IMR-90 (cell line): ENCODE data around the gene CACUL1. TPM values are rescaled to one million over a fixed set of nuclear protein-coding genes. Genes with fewer than 3 reads are reported as not detected.
A peak's percentile ranks its signal among the peaks of the same experiment; 100 is the strongest.

ENCODE experiments used
- ATAC-seq: fragments of 200-7000 bp; cut with Tn5 transposase; 2 replicates; pipeline ENCODE4 v1.9.1; 2020; ENCODE audit warnings: low read depth, mild to moderate bottlenecking, moderate library complexity
- BruUV-seq: library from RNA; stranded (reverse); fragments of 400-500 nt; replicated peaks from 2 replicates; lab custom pipeline; 2021; lab: Mats Ljungman, UMichigan
- CTCF ChIA-PET: fragments of 300-600 bp; formaldehyde crosslinking; extraction: SDS; loops from one replicate; lab custom pipeline; 2021; ENCODE audit warnings: antibody characterized with exemption; lab: Yijun Ruan, JAX
- POLR2A ChIA-PET: fragments of 300-600 bp; sonication (Branson Sonifier 250); formaldehyde crosslinking; loops from one replicate; lab custom pipeline; 2022; ENCODE audit warnings: antibody characterized with exemption; ENCODE audit not compliant: unreplicated experiment; lab: Charles Lee
- DNase-seq: peaks from one replicate; pipeline ENCODE4 v3.0.0; 2013
- H2AFZ ChIP-seq: replicated peaks from 2 replicates; pipeline ENCODE3; 2013; ENCODE audit warnings: low read length, mild to moderate bottlenecking; ENCODE audit not compliant: poor library complexity
- H2AK5ac ChIP-seq: 2 replicates; pipeline ENCODE4 v1.6.1; 2013; ENCODE audit warnings: low read depth, low read length, inconsistent platforms
- H2AK9ac ChIP-seq: replicated peaks from 2 replicates; pipeline ENCODE3; 2013; ENCODE audit warnings: mild to moderate bottlenecking, low read depth, low read length, moderate library complexity; ENCODE audit not compliant: poor library complexity
- H2BK120ac ChIP-seq: 2 replicates; pipeline ENCODE4 v1.6.1; 2013; ENCODE audit warnings: low read depth, low read length, inconsistent platforms
- H2BK15ac ChIP-seq: 3 replicates; pipeline ENCODE4 v1.6.1; 2013; ENCODE audit warnings: low read depth, low read length, inconsistent platforms
- H2BK20ac ChIP-seq: 2 replicates; pipeline ENCODE4 v1.6.1; 2013; ENCODE audit warnings: low read depth, mild to moderate bottlenecking, inconsistent platforms, low read length, moderate library complexity
- H2BK5ac ChIP-seq: 2 replicates; pipeline ENCODE4 v1.6.1; 2013; ENCODE audit warnings: mild to moderate bottlenecking, low read depth, low read length, inconsistent platforms; ENCODE audit not compliant: poor library complexity, severe bottlenecking
- H3K14ac ChIP-seq: replicated peaks from 2 replicates; pipeline ENCODE4 v1.6.1; 2013; ENCODE audit warnings: low read depth, low read length, inconsistent platforms
- H3K18ac ChIP-seq: 2 replicates; pipeline ENCODE4 v1.6.1; 2013; ENCODE audit warnings: low read depth, low read length, control low read depth
- H3K23ac ChIP-seq: 2 replicates; pipeline ENCODE4 v1.6.1; 2013; ENCODE audit warnings: low read depth, low read length, inconsistent platforms
- H3K27ac ChIP-seq: 2 replicates; pipeline ENCODE4 v1.5.1; 2013; ENCODE audit warnings: mild to moderate bottlenecking, control low read depth, low read length; ENCODE audit not compliant: insufficient read depth
- H3K27me3 ChIP-seq: 2 replicates; pipeline ENCODE4 v1.6.1; 2013; ENCODE audit warnings: low read length; ENCODE audit not compliant: control insufficient read depth, insufficient read depth
- H3K36me3 ChIP-seq: 2 replicates; pipeline ENCODE4 v1.6.1; 2013; ENCODE audit warnings: low read length, mixed read lengths; ENCODE audit not compliant: control insufficient read depth, insufficient read depth
- H3K4ac ChIP-seq: 2 replicates; pipeline ENCODE4 v1.6.1; 2013; ENCODE audit warnings: low read depth, low read length, inconsistent platforms
- H3K4me1 ChIP-seq: 2 replicates; pipeline ENCODE4 v1.6.1; 2013; ENCODE audit warnings: low read length, mixed read lengths; ENCODE audit not compliant: control insufficient read depth, insufficient read depth
- H3K4me2 ChIP-seq: 2 replicates; pipeline ENCODE4 v1.6.1; 2013; ENCODE audit warnings: low read depth, mild to moderate bottlenecking, control low read depth, low read length, moderate library complexity
- H3K4me3 ChIP-seq: 2 replicates; pipeline ENCODE4 v1.5.1; 2013; ENCODE audit warnings: low read depth, mild to moderate bottlenecking, control low read depth, low read length, moderate library complexity; ENCODE audit not compliant: insufficient read depth
- H3K56ac ChIP-seq: 2 replicates; pipeline ENCODE4 v1.6.1; 2013; ENCODE audit warnings: low read length, inconsistent platforms; ENCODE audit not compliant: insufficient read depth; ENCODE audit errors: extremely low read depth
- H3K79me1 ChIP-seq, 2 experiments: 2 replicates each; pipeline ENCODE4 v1.6.1; 2013; ENCODE audit warnings: low read length in 2 of 2, inconsistent platforms in 1 of 2, low read depth in 1 of 2
- H3K9ac ChIP-seq: 2 replicates; pipeline ENCODE4 v1.6.1; 2013; ENCODE audit warnings: low read depth, low read length, control low read depth
- H3K9me1 ChIP-seq: 2 replicates; pipeline ENCODE4 v1.6.1; 2013; ENCODE audit warnings: low read length, inconsistent platforms; ENCODE audit not compliant: insufficient read depth
- H3K9me3 ChIP-seq: 2 replicates; pipeline ENCODE4 v1.6.1; 2013; ENCODE audit warnings: low read length; ENCODE audit not compliant: control insufficient read depth, insufficient read depth
- H4K20me1 ChIP-seq: 2 replicates; pipeline ENCODE4 v1.6.1; 2013; ENCODE audit warnings: low read length, inconsistent platforms; ENCODE audit not compliant: insufficient read depth
- H4K5ac ChIP-seq: 2 replicates; pipeline ENCODE4 v1.6.1; 2013; ENCODE audit warnings: mild to moderate bottlenecking, low read depth, low read length, control low read depth
- H4K8ac ChIP-seq, 2 experiments: 2 replicates each; pipeline ENCODE4 v1.6.1; 2013; ENCODE audit warnings: low read depth in 2 of 2, low read length in 2 of 2, control low read depth in 1 of 2, inconsistent platforms in 1 of 2
- H4K91ac ChIP-seq: 2 replicates; pipeline ENCODE4 v1.6.1; 2013; ENCODE audit warnings: low read depth, low read length, inconsistent platforms; ENCODE audit not compliant: insufficient read depth
- CEBPB ChIP-seq: IDR thresholded peaks from 2 replicates; pipeline ENCODE4 v1.6.1; 2012; ENCODE audit warnings: low read depth, low read length, improper control_type of control experiment
- CHD1 ChIP-seq: IDR thresholded peaks from 2 replicates; pipeline ENCODE4 v1.6.1; 2012; ENCODE audit warnings: low read depth, low read length, improper control_type of control experiment
- ELK1 ChIP-seq: fragments of 150-350 bp; IDR thresholded peaks from 2 replicates; pipeline ENCODE4 v1.6.1; 2016; ENCODE audit warnings: low read depth, mild to moderate bottlenecking, low read length, moderate library complexity, borderline replicate concordance
- FOS ChIP-seq: fragments of 150-350 bp; IDR thresholded peaks from 2 replicates; pipeline ENCODE4 v1.6.1; 2016; ENCODE audit warnings: low read depth, low read length
- MAFK ChIP-seq: IDR thresholded peaks from 2 replicates; pipeline ENCODE4 v1.6.1; 2012; ENCODE audit warnings: low read depth, low read length, improper control_type of control experiment
- MAZ ChIP-seq: IDR thresholded peaks from 2 replicates; pipeline ENCODE4 v1.6.1; 2012; ENCODE audit warnings: low read depth, mild to moderate bottlenecking, low read length, improper control_type of control experiment, moderate library complexity, borderline replicate concordance
- MXI1 ChIP-seq: IDR thresholded peaks from 2 replicates; pipeline ENCODE4 v1.6.1; 2012; ENCODE audit warnings: low read depth, mild to moderate bottlenecking, low read length, moderate library complexity, borderline replicate concordance
- NFE2L2 ChIP-seq: fragments of 150-350 bp; IDR thresholded peaks from 2 replicates; pipeline ENCODE4 v1.6.1; 2016; ENCODE audit warnings: low read depth, mild to moderate bottlenecking, low read length
- POLR2A ChIP-seq: IDR thresholded peaks from 2 replicates; pipeline ENCODE4 v1.6.1; 2012; ENCODE audit warnings: mild to moderate bottlenecking, low read depth, low read length
- RAD21 ChIP-seq: IDR thresholded peaks from 2 replicates; pipeline ENCODE4 v1.6.1; 2012; ENCODE audit warnings: low read length, improper control_type of control experiment
- RCOR1 ChIP-seq: IDR thresholded peaks from 2 replicates; pipeline ENCODE4 v1.6.1; 2012; ENCODE audit warnings: mild to moderate bottlenecking, low read length, improper control_type of control experiment; ENCODE audit not compliant: insufficient replicate concordance
- RFX5 ChIP-seq: IDR thresholded peaks from 2 replicates; pipeline ENCODE4 v1.8.0; 2012; ENCODE audit warnings: low read depth, mild to moderate bottlenecking, low read length, moderate library complexity
- SMC3 ChIP-seq: fragments of 150-350 bp; IDR thresholded peaks from 2 replicates; pipeline ENCODE4 v1.6.1; 2016; ENCODE audit warnings: low read depth, mild to moderate bottlenecking, antibody characterized with exemption, low read length, moderate library complexity
- WGBS, 2 experiments: methylation state at CpG; one replicate each; pipeline versions ENCODE4 v1.1.5 to v1.1.7; 2013; ENCODE audit warnings: missing lambda C conversion rate in 2 of 2; ENCODE audit not compliant: insufficient read length in 1 of 2; ENCODE audit errors: extremely low coverage in 2 of 2; 5-methylcytosine and 5-hydroxymethylcytosine counted together
- dilution Hi-C: fragments of 300-500 bp; cut with HindIII; formaldehyde crosslinking; loops from one replicate; pipeline ENCODE4 v1.14.3; 2018; ENCODE audit warnings: low sequenced_read_pairs; ENCODE audit not compliant: unreplicated experiment
- in situ Hi-C: fragments of 300-500 bp; cut with MboI; formaldehyde crosslinking; loops from 3 replicates; pipeline ENCODE4 v1.14.3; 2019; ENCODE audit warnings: low sequenced_read_pairs, inconsistent platforms, mixed read lengths
- intact Hi-C: fragments of 100-400 bp; cut with micrococcal nuclease; formaldehyde crosslinking; loops from 2 replicates; pipeline ENCODE4 v1.10.0; 2022
- polyA plus RNA-seq, 3 experiments: library from polyadenylated mRNA; depleted of rRNA; stranded (reverse); fragments of >200 nt; gene quantifications; 2 replicates each; pipeline ENCODE4 v1.2.3, GENCODE V29; 2012; ENCODE audit warnings: low replicate concordance in 1 of 3
- total RNA-seq: library from RNA; depleted of rRNA; stranded (reverse); fragments of >200 nt; gene quantifications from 2 replicates; pipeline ENCODE4 v1.2.3, GENCODE V29; 2012
- TF ChIP-seq, protein P1 (sequence below): conservative IDR thresholded peaks from 2 replicates; pipeline ENCODE4 v1.5.1; 2012; ENCODE audit warnings: mild to moderate bottlenecking, low read depth, low read length, improper control_type of control experiment
- TF ChIP-seq, protein P2 (sequence below): fragments of 150-350 bp; IDR thresholded peaks from 2 replicates; pipeline ENCODE4 v1.6.1; 2017; ENCODE audit warnings: mild to moderate bottlenecking, antibody characterized with exemption, low read length, low read depth

The CACUL1 gene
- total and polyA plus RNA-seq, 2 of the 4 experiments (the other 2 are of a cell fraction), result 5.3 to 23.5 TPM

DNA sequence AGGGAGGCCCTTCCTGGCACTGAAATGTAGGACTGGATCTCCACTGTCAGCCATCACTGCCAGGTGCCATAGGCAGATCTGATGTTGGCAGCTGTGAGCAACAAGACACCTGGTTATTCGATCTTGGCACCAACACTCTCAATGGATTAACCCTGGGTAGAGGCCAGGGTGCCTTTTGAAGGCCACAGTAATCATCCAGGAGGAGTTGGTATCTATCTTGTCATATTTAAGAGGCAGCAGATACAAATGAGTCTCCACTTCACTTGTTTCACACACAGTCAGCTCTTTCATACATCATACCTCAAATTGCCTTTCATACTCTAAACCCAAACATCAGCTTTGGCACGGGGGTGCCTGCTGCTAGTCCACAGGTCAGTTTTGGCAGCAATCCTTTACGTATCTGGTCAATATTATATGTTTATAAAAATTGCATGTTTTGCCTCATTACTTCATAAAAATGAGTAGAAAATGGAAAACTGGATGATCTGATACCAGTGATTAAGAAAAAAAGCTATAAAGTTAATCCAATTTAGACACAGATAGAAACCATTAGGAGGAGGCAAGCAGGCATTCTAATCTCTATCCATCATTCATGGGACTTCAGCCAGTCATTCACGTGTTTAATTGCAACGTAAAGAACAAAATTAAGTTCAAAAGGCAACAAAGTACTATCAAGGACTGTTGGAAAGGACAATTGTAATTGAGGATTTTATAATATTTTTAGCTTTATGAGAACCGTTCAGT lies 12.7 kb upstream of the CACUL1 start:
- no peak overlapping the region for H3K4me3 ChIP-seq
- ChIA-PET CTCF (no interaction called here), POLR2A (no interaction called here)
- H2AK9ac ChIP-seq, result no peak overlapping the region
- no peaks in the 10 kb centered on the region for H3K36me3 ChIP-seq
- ATAC-seq (no peak), DNase-seq (no peak)
- H3K4me2 ChIP-seq, result no peak overlapping the region
- no peak overlapping the region for H3K18ac ChIP-seq
- no peak for TF ChIP-seq CEBPB
- TF ChIP-seq SMC3, result no peak
- no peak for TF ChIP-seq MXI1
- TF ChIP-seq RCOR1, result no peak
- TF ChIP-seq, protein P1, sequence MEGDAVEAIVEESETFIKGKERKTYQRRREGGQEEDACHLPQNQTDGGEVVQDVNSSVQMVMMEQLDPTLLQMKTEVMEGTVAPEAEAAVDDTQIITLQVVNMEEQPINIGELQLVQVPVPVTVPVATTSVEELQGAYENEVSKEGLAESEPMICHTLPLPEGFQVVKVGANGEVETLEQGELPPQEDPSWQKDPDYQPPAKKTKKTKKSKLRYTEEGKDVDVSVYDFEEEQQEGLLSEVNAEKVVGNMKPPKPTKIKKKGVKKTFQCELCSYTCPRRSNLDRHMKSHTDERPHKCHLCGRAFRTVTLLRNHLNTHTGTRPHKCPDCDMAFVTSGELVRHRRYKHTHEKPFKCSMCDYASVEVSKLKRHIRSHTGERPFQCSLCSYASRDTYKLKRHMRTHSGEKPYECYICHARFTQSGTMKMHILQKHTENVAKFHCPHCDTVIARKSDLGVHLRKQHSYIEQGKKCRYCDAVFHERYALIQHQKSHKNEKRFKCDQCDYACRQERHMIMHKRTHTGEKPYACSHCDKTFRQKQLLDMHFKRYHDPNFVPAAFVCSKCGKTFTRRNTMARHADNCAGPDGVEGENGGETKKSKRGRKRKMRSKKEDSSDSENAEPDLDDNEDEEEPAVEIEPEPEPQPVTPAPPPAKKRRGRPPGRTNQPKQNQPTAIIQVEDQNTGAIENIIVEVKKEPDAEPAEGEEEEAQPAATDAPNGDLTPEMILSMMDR, result no peak
- no peak for TF ChIP-seq POLR2A
- TF ChIP-seq, protein P2, sequence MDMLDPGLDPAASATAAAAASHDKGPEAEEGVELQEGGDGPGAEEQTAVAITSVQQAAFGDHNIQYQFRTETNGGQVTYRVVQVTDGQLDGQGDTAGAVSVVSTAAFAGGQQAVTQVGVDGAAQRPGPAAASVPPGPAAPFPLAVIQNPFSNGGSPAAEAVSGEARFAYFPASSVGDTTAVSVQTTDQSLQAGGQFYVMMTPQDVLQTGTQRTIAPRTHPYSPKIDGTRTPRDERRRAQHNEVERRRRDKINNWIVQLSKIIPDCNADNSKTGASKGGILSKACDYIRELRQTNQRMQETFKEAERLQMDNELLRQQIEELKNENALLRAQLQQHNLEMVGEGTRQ, result no peak
- TF ChIP-seq CHD1, result no peak
- no peak for TF ChIP-seq NFE2L2
- TF ChIP-seq MAZ, result no peak
- TF ChIP-seq FOS, result no peak
- TF ChIP-seq MAFK, result no peak
- no peak for TF ChIP-seq ELK1
- TF ChIP-seq RAD21, result no peak
- TF ChIP-seq RFX5, result no peak
- no peak overlapping the region for H3K14ac ChIP-seq
- no peaks in the 10 kb centered on the region for H3K79me1 ChIP-seq
- intact Hi-C loops, result no loop called here
- no peak overlapping the region for H2AK5ac ChIP-seq
- H3K4ac ChIP-seq, result no peak overlapping the region
- peaks cover 3% of the 10 kb centered on the region; the same call in 1 of the 2 replicates for H3K27me3 ChIP-seq
- WGBS, 2 experiments, result 71% methylated on average over 1 of the region's 6 CpGs; no CpG with 5 or more reads in 1 of the 2 experiments
- H4K20me1 ChIP-seq, result no peaks in the 10 kb centered on the region
- H4K8ac ChIP-seq, result no peak overlapping the region
- no peak overlapping the region for H4K5ac ChIP-seq
- dilution Hi-C loops, result no loop called here
- no peak overlapping the region for H3K27ac ChIP-seq
- no peaks in the 10 kb centered on the region for H3K9me1 ChIP-seq
- no peaks in the 10 kb centered on the region for H3K9me3 ChIP-seq
- no peak overlapping the region for H2BK120ac ChIP-seq
- H2BK5ac ChIP-seq, result no peak overlapping the region
- no peak overlapping the region for H3K9ac ChIP-seq
- no peak overlapping the region for H2BK15ac ChIP-seq
- in situ Hi-C loops, result no loop called here
- H2AFZ ChIP-seq, result peak overlapping the region; percentile 21
- no peak overlapping the region for H3K56ac ChIP-seq
- no TSS peak for BruUV-seq
- no peak overlapping the region for H4K91ac ChIP-seq
- H3K23ac ChIP-seq, result no peak overlapping the region
- no peak overlapping the region for H2BK20ac ChIP-seq
- H3K4me1 ChIP-seq, result no peaks in the 10 kb centered on the region
